H1 (cell line): Measurements from ENCODE around the gene VWA3B. TPM values are rescaled to one million over a fixed set of nuclear protein-coding genes. Genes with fewer than 3 reads are reported as not detected.

Source experiments
- CTCF ChIA-PET: fragments of 300-600 bp; sonication (Branson Sonifier 250); formaldehyde crosslinking; loops from one replicate; lab custom pipeline; 2021; ENCODE audit not compliant: partially characterized antibody; lab: Charles Lee
- POLR2A ChIA-PET: fragments of 300-600 bp; sonication (Branson Sonifier 250); formaldehyde crosslinking; loops from one replicate; lab custom pipeline; 2021; ENCODE audit warnings: inconsistent platforms; ENCODE audit not compliant: partially characterized antibody; lab: Charles Lee
- DNase-seq, 2 experiments: peaks; one replicate each; pipeline versions ENCODE4 v3.0.0 to v3.0.0-alpha.2; 2010 to 2022; ENCODE audit warnings: low spot score in 2 of 2, low read depth in 1 of 2, mixed read lengths in 1 of 2
- FAIRE-seq: peaks from 2 replicates; lab custom pipeline; 2011; peaks lifted over from hg19 to GRCh38; lab: Jason Lieb, UNC
- H2AFZ ChIP-seq: 2 replicates; pipeline ENCODE4 v1.8.1; 2012; ENCODE audit warnings: low read length, inconsistent platforms
- H2AK5ac ChIP-seq: 2 replicates; pipeline ENCODE4 v1.6.1; 2013; ENCODE audit warnings: low read depth, low read length
- H2BK120ac ChIP-seq: replicated peaks from 2 replicates; pipeline ENCODE3; 2013; ENCODE audit warnings: low read depth, low read length, inconsistent platforms
- H2BK12ac ChIP-seq: 2 replicates; pipeline ENCODE4 v1.6.1; 2013; ENCODE audit warnings: low read depth, low read length
- H2BK15ac ChIP-seq: 2 replicates; pipeline ENCODE4 v1.6.1; 2013; ENCODE audit warnings: low read length
- H2BK20ac ChIP-seq: 2 replicates; pipeline ENCODE4 v1.6.1; 2013; ENCODE audit warnings: low read length
- H2BK5ac ChIP-seq: 2 replicates; pipeline ENCODE4 v1.6.1; 2013; ENCODE audit warnings: low read depth, low read length
- H3K14ac ChIP-seq: 2 replicates; pipeline ENCODE4 v1.6.1; 2013; ENCODE audit warnings: inconsistent platforms; ENCODE audit not compliant: insufficient read length
- H3K18ac ChIP-seq: 2 replicates; pipeline ENCODE4 v1.6.1; 2013; ENCODE audit warnings: low read length; ENCODE audit errors: extremely low read depth
- H3K23ac ChIP-seq: 2 replicates; pipeline ENCODE4 v1.6.1; 2013; ENCODE audit warnings: inconsistent platforms; ENCODE audit not compliant: insufficient read length
- H3K23me2 ChIP-seq: 2 replicates; pipeline ENCODE4 v1.6.1; 2013; ENCODE audit warnings: low read depth, low read length
- H3K27ac ChIP-seq: 2 replicates; pipeline ENCODE4 v1.6.1; 2011; ENCODE audit warnings: low read depth, low read length, inconsistent platforms
- H3K27me3 ChIP-seq, 4 experiments: replicated peaks in 1 of 4; 1 replicate in 1 of 4; 2 replicates in 3 of 4; pipeline versions ENCODE4 v1.6.1 to v1.8.1; 2011 to 2013; ENCODE audit warnings: low read length in 3 of 4, mild to moderate bottlenecking in 3 of 4, inconsistent platforms in 2 of 4, mixed read lengths in 2 of 4, moderate library complexity in 1 of 4; ENCODE audit not compliant: control insufficient read depth in 3 of 4, insufficient read depth in 3 of 4; ENCODE audit errors: extremely low read depth in 1 of 4
- H3K36me3 ChIP-seq, 4 experiments: 2 replicates each; pipeline versions ENCODE4 v1.6.1 to v1.8.1; 2011 to 2013; ENCODE audit warnings: mild to moderate bottlenecking in 4 of 4, low read length in 3 of 4, moderate library complexity in 2 of 4, control low read depth in 1 of 4, inconsistent platforms in 1 of 4; ENCODE audit not compliant: insufficient read depth in 4 of 4, control insufficient read depth in 2 of 4
- H3K4ac ChIP-seq: replicated peaks from 2 replicates; pipeline ENCODE3; 2013; ENCODE audit warnings: low read length, low read depth, mixed read lengths, inconsistent platforms; ENCODE audit not compliant: insufficient read length
- H3K4me1 ChIP-seq, 4 experiments: replicated peaks in 1 of 4; 1 replicate in 1 of 4; 2 replicates in 3 of 4; pipeline versions ENCODE4 v1.6.1 to v1.8.1; 2011 to 2013; ENCODE audit warnings: low read length in 3 of 4, inconsistent platforms in 2 of 4, mixed read lengths in 1 of 4; ENCODE audit not compliant: insufficient read depth in 4 of 4, control insufficient read depth in 3 of 4
- H3K4me2 ChIP-seq, 2 experiments: 2 replicates each; pipeline versions ENCODE4 v1.6.1 to v1.8.1; 2011 to 2013; ENCODE audit warnings: low read depth in 2 of 2, low read length in 2 of 2, control low read depth in 1 of 2, inconsistent platforms in 1 of 2, mild to moderate bottlenecking in 1 of 2; ENCODE audit not compliant: insufficient read depth in 1 of 2
- H3K4me3 ChIP-seq, 4 experiments: fragments of 200-600, 300-600 bp in 1 of 4; sonication (generic), shearing (Covaris generic), sonication (Bioruptor Twin) in 1 of 4; 2 replicates each; pipeline versions ENCODE4 v1.5.1 to v1.8.1; 2011 to 2016; ENCODE audit warnings: low read length in 4 of 4, low read depth in 3 of 4, control low read depth in 2 of 4, inconsistent platforms in 2 of 4, mild to moderate bottlenecking in 2 of 4, mixed read lengths in 1 of 4, moderate library complexity in 1 of 4; ENCODE audit not compliant: insufficient read depth in 2 of 4; ENCODE audit errors: extremely low read depth in 1 of 4
- H3K56ac ChIP-seq: replicated peaks from 2 replicates; pipeline ENCODE3; 2013; ENCODE audit warnings: low read depth, mild to moderate bottlenecking, mixed read lengths, low read length, inconsistent platforms; ENCODE audit not compliant: insufficient read length
- H3K79me1 ChIP-seq: 2 replicates; pipeline ENCODE4 v1.6.1; 2013; ENCODE audit warnings: low read depth, low read length, control low read depth
- H3K79me2 ChIP-seq, 2 experiments: 2 replicates each; pipeline versions ENCODE4 v1.6.1 to v1.8.1; 2012 to 2013; ENCODE audit warnings: low read length in 2 of 2, mild to moderate bottlenecking in 2 of 2, inconsistent platforms in 1 of 2; ENCODE audit not compliant: insufficient read depth in 2 of 2, control insufficient read depth in 1 of 2
- H3K9ac ChIP-seq, 4 experiments: replicated peaks in 1 of 4; 1 replicate in 1 of 4; 2 replicates in 3 of 4; pipeline versions ENCODE4 v1.6.1 to v1.8.1; 2011 to 2013; ENCODE audit warnings: low read depth in 3 of 4, low read length in 3 of 4, control low read depth in 2 of 4, mild to moderate bottlenecking in 2 of 4, moderate library complexity in 2 of 4, inconsistent platforms in 1 of 4; ENCODE audit errors: extremely low read depth in 1 of 4
- H3K9me3 ChIP-seq, 2 experiments: 2 replicates each; pipeline versions ENCODE4 v1.6.1 to v1.8.1; 2012 to 2013; ENCODE audit warnings: mild to moderate bottlenecking in 2 of 2, moderate library complexity in 2 of 2, control low read depth in 1 of 2, inconsistent platforms in 1 of 2, low read depth in 1 of 2, low read length in 1 of 2, mixed read lengths in 1 of 2; ENCODE audit not compliant: insufficient read depth in 2 of 2
- H4K20me1 ChIP-seq, 2 experiments: replicated peaks in 1 of 2; 2 replicates each; pipeline versions ENCODE3 to v1.8.1; 2011 to 2013; ENCODE audit warnings: inconsistent platforms in 2 of 2, low read length in 2 of 2, mild to moderate bottlenecking in 1 of 2; ENCODE audit not compliant: insufficient read depth in 2 of 2, control insufficient read depth in 1 of 2
- H4K5ac ChIP-seq: 2 replicates; pipeline ENCODE4 v1.6.1; 2013; ENCODE audit warnings: low read length, low read depth, mixed read lengths, inconsistent platforms; ENCODE audit not compliant: insufficient read length
- H4K8ac ChIP-seq: 2 replicates; pipeline ENCODE4 v1.8.0; 2013; ENCODE audit warnings: mild to moderate bottlenecking, moderate library complexity, low read length, inconsistent platforms; ENCODE audit not compliant: insufficient read depth; ENCODE audit errors: extremely low read depth
- H4K91ac ChIP-seq: replicated peaks from 2 replicates; pipeline ENCODE3; 2013; ENCODE audit warnings: low read length, mixed read lengths, inconsistent platforms; ENCODE audit not compliant: insufficient read length
- ASH2L ChIP-seq: fragments of 200-600, 300-600 bp; sonication (generic); IDR thresholded peaks from one replicate; pipeline ENCODE4 v1.7.1; 2017; ENCODE audit warnings: low read length
- CBX8 ChIP-seq: fragments of 300-800, 300-1000 bp; sonication (generic); IDR thresholded peaks from 2 replicates; pipeline ENCODE4 v1.7.1; 2016; ENCODE audit warnings: low read depth, low read length, borderline replicate concordance
- CHD1 ChIP-seq: IDR thresholded peaks from 2 replicates; pipeline ENCODE4 v1.6.1; 2012; ENCODE audit warnings: low read depth, low read length, improper control_type of control experiment
- EP300 ChIP-seq, 2 experiments: IDR thresholded peaks; 1 replicate in 1 of 2; 2 replicates in 1 of 2; pipeline ENCODE4 v1.6.1; 2011 to 2012; ENCODE audit warnings: low read depth in 2 of 2, low read length in 2 of 2, mild to moderate bottlenecking in 2 of 2, borderline replicate concordance in 1 of 2, inconsistent platforms in 1 of 2, moderate library complexity in 1 of 2
- GABPA ChIP-seq: IDR thresholded peaks from 2 replicates; pipeline ENCODE4 v1.6.1; 2011; ENCODE audit warnings: mild to moderate bottlenecking, low read length, moderate library complexity, borderline replicate concordance; ENCODE audit not compliant: insufficient read depth
- HDAC2 ChIP-seq, 2 experiments: fragments of 300-600 bp in 1 of 2; sonication (generic) in 1 of 2; IDR thresholded peaks; 2 replicates each; pipeline ENCODE4 v1.6.1; 2011 to 2012; ENCODE audit warnings: low read depth in 2 of 2, low read length in 2 of 2, mild to moderate bottlenecking in 2 of 2, moderate library complexity in 2 of 2, borderline replicate concordance in 1 of 2, inconsistent platforms in 1 of 2
- JUN ChIP-seq: IDR thresholded peaks from 2 replicates; pipeline ENCODE4 v1.6.1; 2011; ENCODE audit warnings: low read depth, mild to moderate bottlenecking, improper control_type of control experiment, low read length
- POLR2A ChIP-seq, 2 experiments: IDR thresholded peaks; 1 replicate in 1 of 2; 2 replicates in 1 of 2; pipeline ENCODE4 v1.6.1; 2011; ENCODE audit warnings: low read depth in 2 of 2, low read length in 2 of 2, mild to moderate bottlenecking in 2 of 2; ENCODE audit errors: control extremely low read depth in 1 of 2
- RNF2 ChIP-seq: fragments of 200-900, 300-1000 bp; sonication (generic); IDR thresholded peaks from 2 replicates; pipeline ENCODE4 v1.7.1; 2016; ENCODE audit warnings: borderline replicate concordance, low read depth, mild to moderate bottlenecking, antibody characterized with exemption, low read length; ENCODE audit not compliant: poor library complexity, severe bottlenecking; ENCODE audit errors: missing control alignments
- SAP30 ChIP-seq: fragments of 300-600 bp; sonication (generic); IDR thresholded peaks from 2 replicates; pipeline ENCODE4 v1.7.1; 2012; ENCODE audit warnings: low read length, moderate library complexity, mild to moderate bottlenecking, inconsistent platforms; ENCODE audit not compliant: insufficient read depth, insufficient replicate concordance
- SIX5 ChIP-seq: IDR thresholded peaks from 2 replicates; pipeline ENCODE4 v1.6.1; 2011; ENCODE audit warnings: mild to moderate bottlenecking, low read depth, low read length
- TAF1 ChIP-seq: IDR thresholded peaks from 2 replicates; pipeline ENCODE4 v1.6.1; 2011; ENCODE audit warnings: mild to moderate bottlenecking, low read depth, low read length
- WGBS, 2 experiments: shearing (Covaris generic) in 1 of 2; methylation state at CpG; one replicate each; pipeline versions ENCODE4 v1.1.6 to v1.1.7; 2013 to 2015; ENCODE audit warnings: low lambda C conversion rate in 2 of 2, mixed read lengths in 2 of 2, inconsistent platforms in 1 of 2, low coverage in 1 of 2, missing lambda C conversion rate in 1 of 2; ENCODE audit not compliant: insufficient replicate concordance in 2 of 2, insufficient coverage in 1 of 2, insufficient read length in 1 of 2; ENCODE audit errors: extremely low coverage in 1 of 2, missing lambda C conversion rate in 1 of 2; 5-methylcytosine and 5-hydroxymethylcytosine counted together
- polyA plus RNA-seq, 7 experiments: library from polyadenylated mRNA; depleted of rRNA in 3 of 7; stranded (reverse) in 5 of 7; unstranded in 2 of 7; fragments of >200 nt in 5 of 7; fragments of 200-250 nt in 2 of 7; gene quantifications; 1 replicate in 5 of 7; 2 replicates in 1 of 7; 4 replicates in 1 of 7; pipeline versions ENCODE4 v1.2.1 to v1.2.3, GENCODE V29; 2011 to 2013; ENCODE audit warnings: missing spikeins in 2 of 7, mixed read lengths in 2 of 7
- total RNA-seq: library from RNA; stranded (reverse); fragmentation: NEBNext Ultra II Directional; extraction: Animal tissue kit (Norgen Biotek cat#: 25700); gene quantifications from 2 replicates; pipeline ENCODE4 v1.2.1, GENCODE V29; 2021
- TF ChIP-seq, protein P1 (sequence below): IDR thresholded peaks from 2 replicates; pipeline ENCODE4 v1.6.1; 2012; ENCODE audit warnings: inconsistent platforms

VWA3B gene
- total and polyA plus RNA-seq, 2 of the 8 experiments (the other 6 are each of a cell fraction or from before 2014, with no cell fraction given), result not detected

DNA sequence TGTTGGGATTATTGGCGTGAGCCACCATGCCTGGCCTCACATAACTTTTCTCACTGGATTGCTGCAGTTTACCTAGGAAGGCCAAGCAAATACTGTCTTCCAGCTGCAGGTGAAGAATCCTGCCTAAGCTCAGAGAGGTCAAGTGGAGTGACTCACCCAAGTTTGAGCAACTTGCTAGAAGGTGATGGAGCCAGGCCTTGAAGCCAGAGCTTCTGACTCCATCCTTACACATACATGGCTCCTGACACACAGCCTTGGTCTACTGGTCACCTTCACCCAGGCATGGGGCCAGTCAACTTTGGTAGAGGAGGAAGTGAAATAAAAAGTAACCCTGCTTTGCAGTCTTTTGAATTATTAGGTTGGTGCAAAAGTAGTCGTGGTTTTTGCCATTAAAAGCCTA is 93.5 kb downstream of the VWA3B start:
- Histone ChIP-seq H3K79me2 (no peaks in the 10 kb centered on the region), H3K4me2 (no peak overlapping the region), H3K14ac (no peak overlapping the region), H3K4me1 (no peaks in the 10 kb centered on the region), H2BK12ac (no peak overlapping the region), H3K27ac (no peak overlapping the region), H3K56ac (no peak overlapping the region), H2BK15ac (no peak overlapping the region), H2BK20ac (no peak overlapping the region), H4K8ac (no peak overlapping the region), H3K4me3 (no peak overlapping the region), H3K79me1 (no peaks in the 10 kb centered on the region), H3K36me3 (no peaks in the 10 kb centered on the region), H4K5ac (no peak overlapping the region), H3K9me3 (no peaks in the 10 kb centered on the region), H2AK5ac (no peak overlapping the region), H3K27me3 (no peaks in the 10 kb centered on the region), H3K23me2 (no peaks in the 10 kb centered on the region; the same call in 1 of the 2 replicates), H3K18ac (no peak overlapping the region), H3K4ac (no peak overlapping the region), H2AFZ (no peak overlapping the region), H4K20me1 (no peaks in the 10 kb centered on the region), H3K23ac (no peak overlapping the region), H3K9ac (no peak overlapping the region; a peak in 1 of 7 replicates), H2BK5ac (no peak overlapping the region), H2BK120ac (no peak overlapping the region), H4K91ac (no peak overlapping the region)
- WGBS, 2 experiments, result 89% methylated on average over 2 of the region's 2 CpGs; no CpG with 5 or more reads in 1 of the 2 experiments
- DNase-seq (no peak), FAIRE-seq (no peak)
- CTCF ChIA-PET, result interaction anchor here (0.9 kb wide), 1 partner anchor 14 kb away, joined by 4 read pairs; no protein-coding TSS in a partner anchor
- POLR2A ChIA-PET, result no interaction called here
- TF ChIP-seq JUN, result no peak
- TF ChIP-seq SAP30, result no peak
- no peak for TF ChIP-seq SIX5
- TF ChIP-seq GABPA, result no peak
- TF ChIP-seq, protein P1, sequence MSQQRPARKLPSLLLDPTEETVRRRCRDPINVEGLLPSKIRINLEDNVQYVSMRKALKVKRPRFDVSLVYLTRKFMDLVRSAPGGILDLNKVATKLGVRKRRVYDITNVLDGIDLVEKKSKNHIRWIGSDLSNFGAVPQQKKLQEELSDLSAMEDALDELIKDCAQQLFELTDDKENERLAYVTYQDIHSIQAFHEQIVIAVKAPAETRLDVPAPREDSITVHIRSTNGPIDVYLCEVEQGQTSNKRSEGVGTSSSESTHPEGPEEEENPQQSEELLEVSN, result no peak
- TF ChIP-seq TAF1, result no peak
- no peak for TF ChIP-seq EP300 (IDR thresholded peaks at IDR 0.05; ENCODE audit: borderline replicate concordance in 1 of 2, low read depth in 2 of 2, low read length in 2 of 2)
- no peak for TF ChIP-seq ASH2L
- TF ChIP-seq POLR2A (IDR thresholded peaks at IDR 0.05; ENCODE audit: control extremely low read depth in 1 of 2, low read depth in 2 of 2, low read length in 2 of 2), result no peak
- TF ChIP-seq HDAC2 (IDR thresholded peaks at IDR 0.05; ENCODE audit: borderline replicate concordance in 1 of 2, low read depth in 2 of 2, low read length in 2 of 2), result no peak
- TF ChIP-seq RNF2, result no peak
- no peak for TF ChIP-seq CBX8
- no peak for TF ChIP-seq CHD1
